Activated T-cell treated with anti-CD3 and anti-CD28 coated beads for 1 hour (primary cell): Measurements from ENCODE around the gene PCARE.
"Not testable (repeated sequence)": the region's sequence is repeated elsewhere in the genome, so short reads cannot be mapped to it uniquely, and the experiment has no call there.

ENCODE experiments used
- DNase-seq: peaks from one replicate; pipeline ENCODE4 v3.0.0-alpha.2; 2020; ENCODE audit warnings: low read depth

PCARE gene

GRCh38 chr2:29096969-29097368 lies 22.6 kb upstream of the PCARE start:
- DNase-seq, result no peak

- not testable (repeated sequence) for DNase-seq
Observed at GRCh38 chr2:29090311-29090710, 16.0 kb upstream of the PCARE start.

GRCh38 chr2:29084554-29084953 lies 10.2 kb upstream of the PCARE start:
- DNase-seq, result no peak

- no peak for DNase-seq
Observed at GRCh38 chr2:29082804-29083495, 8.6 kb upstream of the PCARE start.

GRCh38 chr2:29080886-29081743 lies 6.8 kb upstream of the PCARE start:
- DNase-seq, result no peak

- DNase-seq, result no peak
Observed at GRCh38 chr2:29079887-29080286, 5.6 kb upstream of the PCARE start.

- no peak for DNase-seq
Observed at GRCh38 chr2:29075894-29076705, 1.8 kb upstream of the PCARE start.

- DNase-seq, result no peak
Observed at GRCh38 chr2:29073933-29074332, 390 bp downstream of the PCARE start.

- no peak for DNase-seq
Observed at GRCh38 chr2:29072971-29073725, 1.2 kb downstream of the PCARE start.

- no peak for DNase-seq
Observed at GRCh38 chr2:29072251-29072650, 2.1 kb downstream of the PCARE start.

- no peak for DNase-seq
Observed at GRCh38 chr2:29071032-29071975, 3.0 kb downstream of the PCARE start.

GRCh38 chr2:29070526-29070925 lies 3.8 kb downstream of the PCARE start:
- no peak for DNase-seq

GRCh38 chr2:29068513-29068912 lies 5.8 kb downstream of the PCARE start:
- DNase-seq, result no peak

- no peak for DNase-seq
Observed at GRCh38 chr2:29066997-29067605, 7.2 kb downstream of the PCARE start.

- no peak for DNase-seq
Observed at GRCh38 chr2:29066271-29066860, 8.0 kb downstream of the PCARE start.

- DNase-seq, result no peak
Observed at GRCh38 chr2:29065068-29065811, 9.1 kb downstream of the PCARE start.

GRCh38 chr2:29064746-29065067 lies 9.6 kb downstream of the PCARE start:
- no peak for DNase-seq

GRCh38 chr2:29064346-29064715 lies 10.0 kb downstream of the PCARE start:
- DNase-seq, result no peak

- DNase-seq, result no peak
Observed at GRCh38 chr2:29063646-29064345, 10.5 kb downstream of the PCARE start.
